ENCODE measurements around the gene THSD7B. TPM values are rescaled to one million over a fixed set of nuclear protein-coding genes. Genes with fewer than 3 reads are reported as not detected.

THSD7B gene
- total RNA-seq, 6 donors from 2014 or later: 0.47 TPM; not detected in 5

DNA sequence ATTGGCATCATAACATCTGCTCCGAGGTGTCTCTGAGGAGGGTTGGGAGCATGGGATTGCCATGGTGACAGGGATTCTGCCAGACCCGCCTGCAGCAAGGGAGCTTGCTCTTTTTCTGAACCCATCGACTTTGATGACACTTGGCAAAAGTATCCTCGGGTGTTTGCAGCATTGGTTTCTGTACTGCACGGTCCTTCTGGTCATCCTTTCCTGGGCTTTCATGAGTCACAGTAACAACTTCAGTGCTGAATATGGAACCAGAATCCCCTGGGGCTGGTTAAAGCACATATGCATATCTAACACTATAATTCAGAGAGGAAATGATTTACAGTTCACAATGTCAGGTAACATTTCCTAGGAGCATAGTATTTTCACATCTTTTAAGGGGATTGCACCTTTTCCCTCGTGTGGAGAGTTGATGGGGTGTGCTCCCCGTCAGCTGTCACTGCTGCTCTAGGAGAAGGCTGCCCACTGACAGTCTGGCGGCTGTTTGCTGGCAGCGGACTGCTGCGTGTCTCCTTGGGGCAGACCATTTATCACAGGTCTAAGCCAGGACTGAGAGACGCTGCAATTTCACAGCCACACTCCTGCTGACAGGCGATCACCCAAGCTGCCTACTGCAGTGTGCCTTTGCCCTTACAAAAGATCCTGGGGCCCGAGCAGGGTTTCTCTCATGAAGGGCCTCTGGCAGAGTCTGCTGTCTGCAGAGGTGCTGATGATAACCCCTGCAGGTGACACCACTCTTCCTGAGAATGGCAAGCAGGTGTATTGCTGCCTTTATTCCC, 425.3 kb downstream of the THSD7B start:
- DNase-seq (no peak), ATAC-seq (ENCODE audit: low FRiP score in 2 of 2) (no peak)
- Histone ChIP-seq H3K27me3 (no peaks in the 10 kb centered on the region), H3K9me3 (no peaks in the 10 kb centered on the region), H3K27ac (no peak overlapping the region), H3K4me1 (no peaks in the 10 kb centered on the region), H3K4me3 (no peak overlapping the region), H3K36me3 (no peaks in the 10 kb centered on the region)
- TF ChIP-seq, protein P1, sequence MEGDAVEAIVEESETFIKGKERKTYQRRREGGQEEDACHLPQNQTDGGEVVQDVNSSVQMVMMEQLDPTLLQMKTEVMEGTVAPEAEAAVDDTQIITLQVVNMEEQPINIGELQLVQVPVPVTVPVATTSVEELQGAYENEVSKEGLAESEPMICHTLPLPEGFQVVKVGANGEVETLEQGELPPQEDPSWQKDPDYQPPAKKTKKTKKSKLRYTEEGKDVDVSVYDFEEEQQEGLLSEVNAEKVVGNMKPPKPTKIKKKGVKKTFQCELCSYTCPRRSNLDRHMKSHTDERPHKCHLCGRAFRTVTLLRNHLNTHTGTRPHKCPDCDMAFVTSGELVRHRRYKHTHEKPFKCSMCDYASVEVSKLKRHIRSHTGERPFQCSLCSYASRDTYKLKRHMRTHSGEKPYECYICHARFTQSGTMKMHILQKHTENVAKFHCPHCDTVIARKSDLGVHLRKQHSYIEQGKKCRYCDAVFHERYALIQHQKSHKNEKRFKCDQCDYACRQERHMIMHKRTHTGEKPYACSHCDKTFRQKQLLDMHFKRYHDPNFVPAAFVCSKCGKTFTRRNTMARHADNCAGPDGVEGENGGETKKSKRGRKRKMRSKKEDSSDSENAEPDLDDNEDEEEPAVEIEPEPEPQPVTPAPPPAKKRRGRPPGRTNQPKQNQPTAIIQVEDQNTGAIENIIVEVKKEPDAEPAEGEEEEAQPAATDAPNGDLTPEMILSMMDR (IDR thresholded peaks at IDR 0.05): no peak
- TF ChIP-seq EP300 (IDR thresholded peaks at IDR 0.05) (no peak), POLR2A (IDR thresholded peaks at IDR 0.05) (no peak), POLR2AphosphoS5 (IDR thresholded peaks at IDR 0.05) (no peak)
- 77% methylated on average over 11 to 13 of the region's 13 CpGs for WGBS, 2 donors

DNA sequence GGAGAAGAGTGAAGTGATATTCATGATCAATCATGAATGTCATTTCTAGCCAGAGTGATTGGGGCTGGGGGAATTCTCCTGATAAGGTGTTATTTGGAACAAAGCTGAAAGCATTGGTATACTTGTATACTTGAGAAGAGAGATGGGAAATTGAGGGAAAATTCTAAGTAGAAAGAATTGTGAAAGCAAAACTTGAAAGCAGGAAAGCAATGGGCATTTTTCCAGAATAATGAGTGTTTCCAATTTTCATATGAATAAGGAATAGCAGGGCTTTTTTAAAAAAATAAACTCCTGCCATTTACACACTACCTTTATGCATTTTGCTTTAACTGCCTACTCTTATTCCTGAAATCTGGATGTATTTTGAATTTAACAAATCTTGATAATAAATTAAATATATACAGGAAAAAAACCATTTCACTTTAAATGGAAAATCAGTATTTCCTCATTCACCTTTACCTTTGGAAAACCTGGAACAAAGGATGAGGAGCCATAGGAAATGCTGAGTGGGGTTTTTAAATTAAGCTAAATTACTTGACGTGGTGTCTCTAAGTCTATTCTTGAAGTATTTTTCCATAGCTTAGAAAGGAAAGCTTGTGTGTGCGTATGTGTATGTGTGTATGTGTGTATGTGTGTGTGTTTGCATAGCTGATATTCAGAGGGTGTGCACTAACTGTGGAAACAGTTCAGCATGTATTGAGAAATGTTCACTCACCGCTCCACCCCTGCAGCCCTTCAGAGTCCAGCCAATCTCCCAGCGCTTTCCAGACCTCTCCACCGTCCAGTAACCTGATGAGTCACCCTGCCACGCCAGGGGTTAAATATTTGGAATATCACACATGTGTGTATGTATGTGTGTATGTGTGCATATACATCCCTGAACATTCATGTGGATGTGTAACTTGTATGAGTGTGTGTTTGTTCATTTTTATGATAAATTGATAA, 427.3 kb downstream of the THSD7B start:
- no peaks in the 10 kb centered on the region for H3K4me1 ChIP-seq
- no peaks in the 10 kb centered on the region for H3K36me3 ChIP-seq
- H3K27me3 ChIP-seq: no peaks in the 10 kb centered on the region
- no peak overlapping the region for H3K27ac ChIP-seq
- H3K4me3 ChIP-seq: no peak overlapping the region
- DNase-seq (peak in 1 of 2 donors; percentile 35), ATAC-seq (ENCODE audit: low FRiP score in 2 of 2) (peak in 1 of 2 donors; percentile 44)
- no peaks in the 10 kb centered on the region for H3K9me3 ChIP-seq
- no peak for TF ChIP-seq POLR2A (IDR thresholded peaks at IDR 0.05)
- no peak for TF ChIP-seq EP300 (IDR thresholded peaks at IDR 0.05)
- TF ChIP-seq, protein P1 (IDR thresholded peaks at IDR 0.05): no peak
- TF ChIP-seq POLR2AphosphoS5 (IDR thresholded peaks at IDR 0.05): no peak
- 64 to 72% methylated on average over 6 of the region's 6 CpGs for WGBS, 2 donors

DNA sequence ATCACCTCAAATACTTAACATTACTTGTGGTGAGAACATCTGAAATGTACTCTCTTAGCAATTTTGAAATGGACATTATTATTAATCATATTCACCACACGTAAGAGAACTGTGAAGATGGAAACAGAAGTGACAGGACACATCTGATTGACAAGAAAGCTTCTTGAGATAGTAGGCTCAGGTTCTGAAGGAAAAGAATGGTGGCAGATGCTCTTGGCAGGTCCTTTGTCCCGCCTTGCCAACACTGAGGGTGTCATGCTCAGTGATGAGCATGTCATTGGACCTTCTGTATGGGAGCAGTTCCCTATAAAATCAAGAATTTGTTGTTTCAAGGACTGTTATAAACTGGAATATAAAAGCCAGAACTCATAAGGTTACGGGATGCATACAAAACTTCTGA, 428.1 kb downstream of the THSD7B start:
- DNase-seq (no peak), ATAC-seq (ENCODE audit: low FRiP score in 2 of 2) (no peak)
- no peaks in the 10 kb centered on the region for H3K27me3 ChIP-seq
- H3K4me3 ChIP-seq: no peak overlapping the region
- H3K27ac ChIP-seq: no peak overlapping the region
- H3K9me3 ChIP-seq: no peaks in the 10 kb centered on the region
- WGBS, 2 donors: 87 to 89% methylated on average over 3 of the region's 3 CpGs
- no peaks in the 10 kb centered on the region for H3K4me1 ChIP-seq
- TF ChIP-seq POLR2AphosphoS5 (IDR thresholded peaks at IDR 0.05) (no peak), POLR2A (IDR thresholded peaks at IDR 0.05) (no peak)
- TF ChIP-seq, protein P1 (IDR thresholded peaks at IDR 0.05): no peak
- no peaks in the 10 kb centered on the region for H3K36me3 ChIP-seq

DNA sequence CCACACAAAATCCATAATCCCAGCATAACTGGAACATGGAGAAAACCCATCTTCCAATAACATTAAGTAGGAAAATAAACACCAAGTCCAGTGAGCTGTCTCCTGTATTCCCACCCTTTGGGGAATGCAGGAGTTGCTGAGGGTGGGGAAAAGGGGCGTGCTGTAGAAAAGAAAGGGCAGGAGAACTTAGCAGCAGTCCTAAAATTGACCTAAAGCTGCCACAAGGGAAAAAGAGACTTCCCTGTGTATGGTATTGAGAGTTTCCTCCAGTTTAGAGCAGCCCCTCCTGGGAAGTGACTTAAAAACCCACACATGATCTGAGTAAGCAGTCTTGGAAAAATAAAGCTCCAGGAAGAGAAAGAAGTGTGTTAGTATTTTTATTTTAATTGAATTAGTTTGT, 428.8 kb downstream of the THSD7B start:
- DNase-seq (no peak), ATAC-seq (ENCODE audit: low FRiP score in 2 of 2) (no peak)
- TF ChIP-seq POLR2AphosphoS5 (IDR thresholded peaks at IDR 0.05) (no peak), POLR2A (IDR thresholded peaks at IDR 0.05) (no peak), EP300 (IDR thresholded peaks at IDR 0.05) (no peak)
- TF ChIP-seq, protein P1 (IDR thresholded peaks at IDR 0.05): no peak
- 38 to 40% methylated on average over 1 of the region's 1 CpG for WGBS, 2 donors
- Histone ChIP-seq H3K4me1 (no peaks in the 10 kb centered on the region), H3K36me3 (no peaks in the 10 kb centered on the region), H3K9me3 (no peaks in the 10 kb centered on the region), H3K4me3 (no peak overlapping the region), H3K27ac (no peak overlapping the region), H3K27me3 (no peaks in the 10 kb centered on the region)

Measured in upper lobe of left lung (tissue), 6 donors.